ENCODE data around the gene HAO1. TPM values are rescaled to one million over a fixed set of nuclear protein-coding genes. Genes with fewer than 3 reads are reported as not detected.

HAO1 gene
- total RNA-seq, 1 donor from 2014 or later = not detected

DNA sequence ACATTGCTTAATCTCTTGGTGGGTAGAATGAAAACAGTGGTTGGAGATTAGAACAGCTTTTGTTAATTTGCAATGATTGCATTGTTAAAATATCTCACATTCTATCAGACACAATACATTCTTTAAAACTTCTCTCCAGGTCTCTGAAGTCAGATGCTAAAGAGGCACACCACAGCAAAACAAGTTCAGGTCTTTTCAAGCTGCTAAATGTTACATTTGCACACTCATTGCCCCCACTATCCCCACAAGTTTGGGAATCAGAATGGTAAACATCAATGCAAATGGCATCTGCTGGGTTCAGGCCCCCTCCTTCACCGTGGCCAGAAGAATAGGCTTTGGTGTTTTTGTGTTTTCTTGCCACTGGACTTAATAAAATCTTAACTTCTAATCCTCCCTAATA lies 10.1 kb upstream of the HAO1 start:
- Mint-ChIP-seq H3K4me1 (ENCODE audit: unreplicated experiment) (no peaks in the 10 kb centered on the region), H3K4me3 (ENCODE audit: unreplicated experiment) (no peak overlapping the region), H3K27me3 (ENCODE audit: unreplicated experiment) (peaks cover 2% of the 10 kb centered on the region), H3K36me3 (ENCODE audit: low read depth, unreplicated experiment) (no peaks in the 10 kb centered on the region), H3K9me3 (ENCODE audit: unreplicated experiment) (peaks cover 5% of the 10 kb centered on the region), H3K27ac (ENCODE audit: unreplicated experiment) (no peak overlapping the region)
- TF ChIP-seq, protein P1, sequence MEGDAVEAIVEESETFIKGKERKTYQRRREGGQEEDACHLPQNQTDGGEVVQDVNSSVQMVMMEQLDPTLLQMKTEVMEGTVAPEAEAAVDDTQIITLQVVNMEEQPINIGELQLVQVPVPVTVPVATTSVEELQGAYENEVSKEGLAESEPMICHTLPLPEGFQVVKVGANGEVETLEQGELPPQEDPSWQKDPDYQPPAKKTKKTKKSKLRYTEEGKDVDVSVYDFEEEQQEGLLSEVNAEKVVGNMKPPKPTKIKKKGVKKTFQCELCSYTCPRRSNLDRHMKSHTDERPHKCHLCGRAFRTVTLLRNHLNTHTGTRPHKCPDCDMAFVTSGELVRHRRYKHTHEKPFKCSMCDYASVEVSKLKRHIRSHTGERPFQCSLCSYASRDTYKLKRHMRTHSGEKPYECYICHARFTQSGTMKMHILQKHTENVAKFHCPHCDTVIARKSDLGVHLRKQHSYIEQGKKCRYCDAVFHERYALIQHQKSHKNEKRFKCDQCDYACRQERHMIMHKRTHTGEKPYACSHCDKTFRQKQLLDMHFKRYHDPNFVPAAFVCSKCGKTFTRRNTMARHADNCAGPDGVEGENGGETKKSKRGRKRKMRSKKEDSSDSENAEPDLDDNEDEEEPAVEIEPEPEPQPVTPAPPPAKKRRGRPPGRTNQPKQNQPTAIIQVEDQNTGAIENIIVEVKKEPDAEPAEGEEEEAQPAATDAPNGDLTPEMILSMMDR (IDR thresholded peaks at IDR 0.05; ENCODE audit: unreplicated experiment) = no peak
- DNase-seq (ENCODE audit: low spot score) = no peak

DNA sequence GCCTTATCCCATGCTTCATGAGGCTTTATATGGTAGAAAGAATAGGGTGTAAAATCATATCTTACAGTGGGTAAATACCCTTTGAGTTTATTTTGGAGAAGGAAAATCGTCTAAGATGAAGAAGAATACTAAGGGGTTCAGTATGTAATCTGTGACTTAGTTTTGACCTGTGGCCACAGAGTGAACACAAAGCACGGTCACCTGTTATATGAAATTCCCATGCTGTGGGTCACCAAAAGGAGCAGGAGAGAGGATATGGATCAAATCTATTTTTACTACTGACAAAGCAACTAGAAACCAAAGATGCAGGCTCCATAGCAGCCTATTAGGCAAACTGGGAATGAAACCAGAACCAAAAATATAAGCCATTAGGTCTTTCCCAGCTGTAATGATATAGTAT lies 3.6 kb upstream of the HAO1 start:
- DNase-seq (ENCODE audit: low spot score) = no peak
- Mint-ChIP-seq H3K4me1 (ENCODE audit: unreplicated experiment) (no peaks in the 10 kb centered on the region), H3K9me3 (ENCODE audit: unreplicated experiment) (no peaks in the 10 kb centered on the region), H3K36me3 (ENCODE audit: low read depth, unreplicated experiment) (no peaks in the 10 kb centered on the region), H3K27me3 (ENCODE audit: unreplicated experiment) (no peaks in the 10 kb centered on the region), H3K4me3 (ENCODE audit: unreplicated experiment) (no peak overlapping the region), H3K27ac (ENCODE audit: unreplicated experiment) (no peak overlapping the region)
- TF ChIP-seq, protein P1 (IDR thresholded peaks at IDR 0.05; ENCODE audit: unreplicated experiment) = no peak

DNA sequence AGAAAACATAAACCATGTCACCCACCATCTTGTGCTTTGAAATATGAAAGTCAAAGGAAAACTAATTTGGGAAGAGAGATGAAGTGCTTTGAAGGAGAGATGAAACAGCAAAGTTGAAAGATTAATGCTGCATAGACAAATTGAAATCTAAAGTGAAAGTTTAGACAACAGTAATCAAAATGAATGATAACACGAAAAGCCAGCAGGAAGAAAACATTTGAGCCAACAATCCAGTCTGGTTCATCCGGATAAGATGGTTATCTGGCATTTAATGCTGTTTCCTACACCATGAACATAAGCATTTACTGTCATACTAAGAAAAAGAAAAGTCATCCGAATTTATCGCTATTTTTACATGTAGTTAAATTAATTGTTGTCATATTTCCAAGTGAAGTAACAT lies 595 bp downstream of the HAO1 start:
- Mint-ChIP-seq H3K9me3 (ENCODE audit: unreplicated experiment) (no peaks in the 10 kb centered on the region), H3K27ac (ENCODE audit: unreplicated experiment) (no peak overlapping the region), H3K27me3 (ENCODE audit: unreplicated experiment) (no peaks in the 10 kb centered on the region), H3K36me3 (ENCODE audit: low read depth, unreplicated experiment) (no peaks in the 10 kb centered on the region), H3K4me1 (ENCODE audit: unreplicated experiment) (no peaks in the 10 kb centered on the region), H3K4me3 (ENCODE audit: unreplicated experiment) (no peak overlapping the region)
- TF ChIP-seq, protein P1 (IDR thresholded peaks at IDR 0.05; ENCODE audit: unreplicated experiment) = no peak
- DNase-seq (ENCODE audit: low spot score) = no peak

DNA sequence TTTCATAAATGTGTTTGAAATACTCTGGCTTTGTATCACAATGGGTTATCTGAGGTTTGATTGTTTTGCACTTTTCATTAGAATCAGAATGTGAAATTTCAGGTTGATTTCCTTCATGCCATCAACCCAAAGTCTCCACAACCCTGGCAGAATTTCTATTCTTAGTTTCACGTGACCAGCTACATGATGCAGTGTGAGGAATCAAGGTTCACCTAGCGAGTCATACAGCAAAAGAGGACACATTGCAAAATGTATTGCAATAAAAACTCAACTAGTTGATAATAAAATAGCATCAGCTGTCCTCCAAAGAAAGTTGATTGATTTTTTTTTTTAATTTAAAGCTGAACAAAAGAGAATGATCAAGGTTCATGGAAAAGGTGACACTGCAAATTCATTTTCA lies 2.2 kb downstream of the HAO1 start:
- DNase-seq (ENCODE audit: low spot score) = no peak
- no peak overlapping the region for H3K4me3 Mint-ChIP-seq (ENCODE audit: unreplicated experiment)
- TF ChIP-seq, protein P1 (IDR thresholded peaks at IDR 0.05; ENCODE audit: unreplicated experiment) = no peak
- H3K9me3 Mint-ChIP-seq (ENCODE audit: unreplicated experiment) = no peaks in the 10 kb centered on the region
- H3K27me3 Mint-ChIP-seq (ENCODE audit: unreplicated experiment) = no peaks in the 10 kb centered on the region
- no peak overlapping the region for H3K27ac Mint-ChIP-seq (ENCODE audit: unreplicated experiment)
- no peaks in the 10 kb centered on the region for H3K36me3 Mint-ChIP-seq (ENCODE audit: low read depth, unreplicated experiment)
- H3K4me1 Mint-ChIP-seq (ENCODE audit: unreplicated experiment) = no peaks in the 10 kb centered on the region

DNA sequence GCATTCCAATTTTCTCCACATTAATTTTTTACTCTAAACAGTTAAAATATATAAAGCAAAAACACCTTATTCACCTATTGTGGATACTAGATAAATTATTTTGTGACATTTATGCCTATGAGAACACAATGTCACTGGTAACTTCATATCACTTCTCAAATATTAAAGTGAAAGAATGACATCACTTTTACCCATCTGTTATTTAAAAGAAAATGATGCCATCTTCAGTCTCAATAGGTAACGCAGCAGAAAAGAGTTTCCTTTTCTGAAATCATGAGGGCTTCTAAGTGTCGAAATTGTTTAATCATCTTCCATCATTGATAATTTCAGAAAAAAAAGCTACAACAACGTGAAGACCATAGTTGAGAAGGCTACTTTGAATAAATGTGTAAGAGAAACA lies 2.9 kb downstream of the HAO1 start:
- Mint-ChIP-seq H3K4me1 (ENCODE audit: unreplicated experiment) (no peaks in the 10 kb centered on the region), H3K27ac (ENCODE audit: unreplicated experiment) (no peak overlapping the region), H3K27me3 (ENCODE audit: unreplicated experiment) (no peaks in the 10 kb centered on the region), H3K36me3 (ENCODE audit: low read depth, unreplicated experiment) (no peaks in the 10 kb centered on the region), H3K9me3 (ENCODE audit: unreplicated experiment) (no peaks in the 10 kb centered on the region), H3K4me3 (ENCODE audit: unreplicated experiment) (no peak overlapping the region)
- no peak for DNase-seq (ENCODE audit: low spot score)
- TF ChIP-seq, protein P1 (IDR thresholded peaks at IDR 0.05; ENCODE audit: unreplicated experiment) = no peak

All from endothelial cell (in vitro differentiated cells).